Stimulated activated CD8-positive, alpha-beta memory T cell treated with anti-CD3 and anti-CD28 coated beads, Interleukin-12 subunit alpha, Interleukin-12 subunit beta, amount 100 ng/mL, for 24 hours (primary cell): ENCODE data around the gene FASN.
A peak's percentile ranks its signal among the peaks of the same experiment; 100 is the strongest.

Experiments
- DNase-seq: peaks from one replicate; pipeline ENCODE4 v3.0.0-alpha.2; 2020; ENCODE audit errors: extremely low read depth

Gene FASN

GRCh38 chr17:82056729-82057621 is 41.1 kb downstream of the FASN start:
- DNase-seq, result no peak

GRCh38 chr17:82055965-82056728 is 41.9 kb downstream of the FASN start:
- DNase-seq, result no peak

GRCh38 chr17:82055023-82055964 is 42.7 kb downstream of the FASN start:
- DNase-seq, result no peak

GRCh38 chr17:82054351-82055022 is 43.5 kb downstream of the FASN start:
- no peak for DNase-seq

- DNase-seq, result no peak
These were observed 44.3 kb downstream of the FASN start for GRCh38 chr17:82053556-82054263.

GRCh38 chr17:82053130-82053529 is 44.9 kb downstream of the FASN start:
- no peak for DNase-seq

GRCh38 chr17:82052638-82053059 is 45.4 kb downstream of the FASN start:
- no peak for DNase-seq

GRCh38 chr17:82051776-82052637 is 46.0 kb downstream of the FASN start, which contains the start of the genes GPS1 and RFNG:
Gene GPS1, plus strand, starts transcription at chr17:82051898. Its CDS starts 34 bp downstream, at chr17:82051932.
Gene RFNG, minus strand, starts transcription at chr17:82051811. Its CDS starts 45 bp downstream, at chr17:82051766.
- DNase-seq, result peak; percentile 75

GRCh38 chr17:82050761-82051641 is 47.0 kb downstream of the FASN start:
- DNase-seq, result no peak

GRCh38 chr17:82050152-82050760 is 47.8 kb downstream of the FASN start:
- no peak for DNase-seq

GRCh38 chr17:82049521-82049971 is 48.5 kb downstream of the FASN start:
- no peak for DNase-seq

GRCh38 chr17:82049106-82049505 is 48.9 kb downstream of the FASN start:
- no peak for DNase-seq

- no peak for DNase-seq
These were observed 49.5 kb downstream of the FASN start for GRCh38 chr17:82048571-82048971.

GRCh38 chr17:82047914-82048570 is 50.0 kb downstream of the FASN start:
- DNase-seq, result no peak

- no peak for DNase-seq
These were observed 50.7 kb downstream of the FASN start for GRCh38 chr17:82047379-82047778.

- DNase-seq, result no peak
These were observed 51.1 kb downstream of the FASN start for GRCh38 chr17:82046903-82047302.

GRCh38 chr17:82045936-82046484 is 52.0 kb downstream of the FASN start:
- no peak for DNase-seq
